Measurements from ENCODE around the gene MED28.

MED28 gene

GRCh38 chr4:17587094-17587822 is 27.2 kb upstream of the MED28 start:
- in situ Hi-C loops (cut with MboI; ENCODE audit: low sequenced_read_pairs): loop anchor here (25.0 kb wide), 1 partner anchor 225 kb away; the partner anchor contains the start of genes DCAF16 and NCAPG
- peaks cover 95% of the 10 kb centered on the region for H3K36me3 ChIP-seq (replicated peaks)
- H3K9me3 ChIP-seq: no peaks in the 10 kb centered on the region
- no peak for DNase-seq (ENCODE audit: low spot score in 2 of 2)
- H3K4me3 ChIP-seq: no peak overlapping the region
- no peaks in the 10 kb centered on the region for H3K4me1 ChIP-seq
- no peaks in the 10 kb centered on the region for H3K27me3 ChIP-seq (ENCODE audit: low read depth)

DNA sequence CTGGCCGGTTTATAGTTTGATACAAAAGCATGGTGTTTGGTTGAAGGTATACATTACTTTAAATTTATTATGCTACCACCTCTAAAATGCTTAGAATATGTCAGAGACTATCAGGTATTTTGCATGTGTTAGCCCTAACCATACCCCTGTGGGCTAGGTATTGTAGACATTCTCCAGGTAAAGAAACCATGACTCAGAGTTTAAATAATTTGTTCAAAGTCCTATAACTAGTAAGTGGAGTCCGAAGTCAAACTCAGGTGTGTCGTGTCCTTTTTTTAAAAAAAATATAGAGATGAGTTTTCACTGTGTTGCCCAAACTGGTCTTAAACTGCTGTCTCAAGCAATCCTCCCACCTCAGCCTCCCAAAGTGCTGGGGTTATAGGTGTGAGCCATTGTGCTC is 25.1 kb upstream of the MED28 start:
- Histone ChIP-seq H3K27me3 (ENCODE audit: low read depth) (no peaks in the 10 kb centered on the region), H3K4me1 (no peaks in the 10 kb centered on the region), H3K4me3 (no peak overlapping the region), H3K9me3 (no peaks in the 10 kb centered on the region), H3K36me3 (replicated peaks) (peaks cover 91% of the 10 kb centered on the region)
- DNase-seq (ENCODE audit: low spot score in 2 of 2): no peak
- in situ Hi-C loops (cut with MboI; ENCODE audit: low sequenced_read_pairs): loop anchor here (25.0 kb wide), 1 partner anchor 223 kb away; the partner anchor contains the start of genes DCAF16 and NCAPG

DNA sequence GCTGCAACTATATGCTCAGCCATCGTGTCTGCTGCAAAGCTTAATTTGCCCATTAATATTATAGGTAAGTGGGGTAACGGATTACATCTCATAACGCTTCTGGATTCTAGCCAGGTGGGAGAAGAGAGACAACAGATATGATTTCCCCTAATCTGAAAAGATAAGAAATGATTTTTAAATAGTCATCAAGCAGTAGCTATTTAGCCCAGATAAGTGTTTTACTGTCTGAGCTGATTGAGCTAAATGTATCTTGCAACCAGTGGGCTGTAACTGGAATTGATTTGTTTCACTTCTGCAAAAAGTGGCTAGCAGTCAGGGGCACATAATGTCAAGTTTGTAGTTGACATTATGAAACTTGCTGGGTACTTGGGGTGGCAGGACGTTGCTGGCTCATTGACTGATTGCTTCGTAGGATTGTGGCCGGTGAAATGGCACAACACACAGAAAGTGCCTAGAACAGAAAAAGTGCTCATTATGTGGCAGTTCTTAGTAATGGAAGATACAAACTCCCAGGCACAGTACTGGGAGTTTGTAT is 18.9 kb upstream of the MED28 start:
- Histone ChIP-seq H3K36me3 (replicated peaks) (peaks cover 92% of the 10 kb centered on the region), H3K4me3 (no peak overlapping the region), H3K4me1 (no peaks in the 10 kb centered on the region), H3K9me3 (no peaks in the 10 kb centered on the region), H3K27me3 (ENCODE audit: low read depth) (no peaks in the 10 kb centered on the region)
- no peak for DNase-seq (ENCODE audit: low spot score in 2 of 2)
- in situ Hi-C loops (cut with MboI; ENCODE audit: low sequenced_read_pairs): loop anchor here (25.0 kb wide), 1 partner anchor 217 kb away; the partner anchor contains the start of genes DCAF16 and NCAPG

DNA sequence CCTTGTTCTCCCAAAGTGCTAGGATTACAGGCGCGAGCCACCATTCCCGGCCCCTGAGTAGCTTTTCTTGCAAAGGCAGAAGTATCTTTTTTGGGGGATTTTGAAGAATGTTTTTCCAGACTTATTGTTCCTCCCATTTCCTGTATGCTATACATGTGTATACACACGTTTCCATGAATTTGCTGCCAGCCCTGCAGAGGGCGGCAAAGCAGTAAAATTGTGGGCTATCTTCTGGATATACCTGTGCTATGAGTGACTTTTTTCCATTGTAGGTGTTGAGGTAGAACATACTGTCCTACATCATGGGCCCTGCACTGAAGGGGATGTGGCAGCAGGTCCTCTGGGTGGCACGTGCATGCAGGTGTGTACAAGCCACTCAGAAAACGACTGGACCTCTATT is 16.9 kb upstream of the MED28 start:
- Histone ChIP-seq H3K36me3 (replicated peaks) (peaks cover 91% of the 10 kb centered on the region), H3K9me3 (no peaks in the 10 kb centered on the region), H3K4me1 (no peaks in the 10 kb centered on the region), H3K4me3 (no peak overlapping the region), H3K27me3 (ENCODE audit: low read depth) (no peaks in the 10 kb centered on the region)
- in situ Hi-C loops (cut with MboI; ENCODE audit: low sequenced_read_pairs): loop anchor here (25.0 kb wide), 1 partner anchor 215 kb away; the partner anchor contains the start of genes DCAF16 and NCAPG
- DNase-seq (ENCODE audit: low spot score in 2 of 2): peak in 1 of 2 experiments; percentile 29

- H3K4me3 ChIP-seq: no peak overlapping the region
- DNase-seq (ENCODE audit: low spot score in 2 of 2): no peak
- H3K27me3 ChIP-seq (ENCODE audit: low read depth): no peaks in the 10 kb centered on the region
- in situ Hi-C loops (cut with MboI; ENCODE audit: low sequenced_read_pairs): loop anchor here (25.0 kb wide), 1 partner anchor 212 kb away; the partner anchor contains the start of genes DCAF16 and NCAPG
- H3K36me3 ChIP-seq (replicated peaks): peaks cover 79% of the 10 kb centered on the region
- H3K4me1 ChIP-seq: no peaks in the 10 kb centered on the region
- H3K9me3 ChIP-seq: no peaks in the 10 kb centered on the region
Observed at GRCh38 chr4:17599826-17600225, 14.6 kb upstream of the MED28 start.

DNA sequence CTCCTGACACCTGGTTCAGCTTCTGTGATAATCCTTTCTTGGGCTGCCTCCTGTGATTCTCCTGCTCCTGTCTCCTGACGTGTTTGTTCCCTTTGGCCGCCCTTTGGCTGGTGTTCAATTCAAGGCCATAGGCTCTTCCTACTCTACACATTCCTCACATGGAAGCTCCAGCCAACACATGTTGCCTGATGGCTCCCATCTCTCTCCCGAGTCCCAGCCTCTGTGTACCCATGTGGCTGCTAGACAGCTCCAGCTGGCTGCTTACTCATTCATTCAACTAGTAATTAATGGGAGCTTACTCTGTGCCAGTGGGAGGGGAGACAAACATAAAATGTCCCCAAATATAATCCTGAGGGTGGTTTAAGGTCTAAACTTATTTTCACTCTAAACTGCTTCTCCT is 9.2 kb upstream of the MED28 start:
- Histone ChIP-seq H3K27me3 (ENCODE audit: low read depth) (no peaks in the 10 kb centered on the region), H3K4me3 (no peak overlapping the region), H3K36me3 (replicated peaks) (peaks cover 61% of the 10 kb centered on the region), H3K9me3 (no peaks in the 10 kb centered on the region), H3K4me1 (no peaks in the 10 kb centered on the region)
- in situ Hi-C loops (cut with MboI; ENCODE audit: low sequenced_read_pairs): no loop called here
- DNase-seq (ENCODE audit: low spot score in 2 of 2): no peak

DNA sequence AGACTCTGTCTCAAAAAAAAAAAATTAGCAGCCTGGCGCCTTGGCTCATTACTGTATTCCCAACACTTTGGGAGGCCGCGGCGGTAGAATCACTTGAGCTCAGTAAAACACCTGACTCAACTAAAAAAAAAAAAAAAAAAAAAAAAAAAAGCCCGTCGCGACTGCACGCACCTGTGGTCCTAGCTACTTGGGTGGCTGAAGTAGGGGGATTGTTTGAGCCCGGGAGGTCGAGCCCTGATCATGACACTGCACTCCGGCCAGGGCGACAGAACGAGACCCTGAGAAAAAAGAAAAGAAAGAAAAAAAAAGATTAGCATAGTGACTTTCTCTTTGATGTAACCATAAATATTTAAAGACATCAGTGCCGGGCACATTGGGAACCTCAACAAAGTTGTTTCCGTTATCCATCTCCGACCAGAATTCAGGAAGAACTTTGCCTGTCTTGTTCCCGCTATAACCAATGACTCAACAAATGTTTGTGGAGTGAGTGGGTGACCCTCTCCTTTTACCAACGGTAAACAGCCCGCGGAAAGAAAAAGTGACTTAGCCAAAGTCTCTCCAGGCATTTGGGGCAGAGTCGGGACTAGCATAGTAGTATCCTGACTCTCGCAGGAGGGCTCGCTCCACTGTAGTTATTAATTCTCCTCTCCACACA is 553 bp upstream of the MED28 start:
- Histone ChIP-seq H3K9me3 (no peaks in the 10 kb centered on the region), H3K4me1 (peaks cover 10% of the 10 kb centered on the region), H3K27me3 (ENCODE audit: low read depth) (no peaks in the 10 kb centered on the region), H3K36me3 (replicated peaks) (peaks cover 20% of the 10 kb centered on the region), H3K4me3 (peak overlapping the region; percentile 99)
- no peak for DNase-seq (ENCODE audit: low spot score in 2 of 2)
- in situ Hi-C loops (cut with MboI; ENCODE audit: low sequenced_read_pairs): no loop called here

GRCh38 chr4:17616283-17616682 is 1.8 kb downstream of the MED28 start:
- no peak for DNase-seq (ENCODE audit: low spot score in 2 of 2)
- Histone ChIP-seq H3K36me3 (replicated peaks) (peaks cover 40% of the 10 kb centered on the region), H3K9me3 (no peaks in the 10 kb centered on the region), H3K4me1 (peaks cover 10% of the 10 kb centered on the region), H3K4me3 (no peak overlapping the region; the same call in 1 of the 2 replicates), H3K27me3 (ENCODE audit: low read depth) (no peaks in the 10 kb centered on the region)
- in situ Hi-C loops (cut with MboI; ENCODE audit: low sequenced_read_pairs): no loop called here

DNA sequence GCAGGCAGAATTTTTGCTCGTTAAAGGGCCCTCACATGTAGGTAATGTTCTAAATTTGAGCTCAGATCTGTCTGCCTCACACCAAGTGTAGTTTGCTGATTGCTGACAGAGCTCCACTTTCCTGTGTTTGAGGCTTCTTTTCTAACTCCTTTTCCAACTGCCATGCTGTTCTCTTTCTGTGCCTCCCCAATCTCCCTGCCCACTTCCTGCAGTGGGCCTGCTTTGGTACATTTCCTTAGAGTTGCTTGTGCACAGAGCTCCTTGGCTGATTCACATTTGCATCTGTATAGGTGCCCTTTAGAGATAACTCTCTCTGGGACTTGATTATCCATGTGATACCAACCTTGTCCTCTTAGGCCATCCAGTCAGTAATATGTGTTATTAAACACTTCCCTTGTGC is 4.5 kb downstream of the MED28 start:
- no peak overlapping the region for H3K4me3 ChIP-seq
- peaks cover 10% of the 10 kb centered on the region for H3K4me1 ChIP-seq
- no peaks in the 10 kb centered on the region for H3K27me3 ChIP-seq (ENCODE audit: low read depth)
- in situ Hi-C loops (cut with MboI; ENCODE audit: low sequenced_read_pairs): no loop called here
- H3K9me3 ChIP-seq: no peaks in the 10 kb centered on the region
- DNase-seq (ENCODE audit: low spot score in 2 of 2): no peak
- H3K36me3 ChIP-seq (replicated peaks): peaks cover 63% of the 10 kb centered on the region

DNA sequence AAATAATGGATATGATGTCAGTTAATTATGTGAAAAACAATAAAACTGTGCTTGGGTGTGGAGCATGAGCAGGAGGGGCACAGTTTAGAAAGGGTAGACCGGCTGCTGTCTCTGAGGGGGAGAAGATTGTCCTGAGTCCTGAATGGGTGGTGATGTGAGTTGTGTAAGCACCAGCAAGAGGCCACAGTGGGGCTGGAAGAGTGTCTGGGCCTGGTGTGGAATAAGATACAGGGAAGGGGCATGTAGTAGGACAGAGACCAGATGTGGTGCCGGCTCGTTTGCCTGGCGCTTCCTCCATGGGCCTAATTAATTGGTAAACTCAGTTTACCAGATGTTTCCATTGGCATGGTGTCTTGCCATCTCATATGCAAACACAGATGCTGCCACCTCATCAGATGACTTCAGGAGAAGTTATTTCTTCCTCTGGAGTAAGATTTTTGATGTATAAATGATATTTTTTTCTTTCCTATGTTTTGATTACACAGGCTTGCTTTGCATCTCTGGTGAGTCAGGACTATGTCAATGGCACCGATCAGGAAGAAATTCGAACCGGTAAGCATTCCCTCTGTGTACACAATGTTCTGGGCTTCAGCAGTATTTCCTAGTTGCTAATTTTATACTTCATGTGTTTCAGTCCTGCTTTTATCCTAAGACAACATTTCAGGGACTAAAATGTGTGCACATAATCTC is 5.1 kb downstream of the MED28 start:
- Histone ChIP-seq H3K4me1 (peaks cover 10% of the 10 kb centered on the region), H3K9me3 (no peaks in the 10 kb centered on the region), H3K36me3 (replicated peaks) (peaks cover 69% of the 10 kb centered on the region), H3K4me3 (no peak overlapping the region), H3K27me3 (ENCODE audit: low read depth) (no peaks in the 10 kb centered on the region)
- in situ Hi-C loops (cut with MboI; ENCODE audit: low sequenced_read_pairs): no loop called here
- DNase-seq (ENCODE audit: low spot score in 2 of 2): no peak

DNA sequence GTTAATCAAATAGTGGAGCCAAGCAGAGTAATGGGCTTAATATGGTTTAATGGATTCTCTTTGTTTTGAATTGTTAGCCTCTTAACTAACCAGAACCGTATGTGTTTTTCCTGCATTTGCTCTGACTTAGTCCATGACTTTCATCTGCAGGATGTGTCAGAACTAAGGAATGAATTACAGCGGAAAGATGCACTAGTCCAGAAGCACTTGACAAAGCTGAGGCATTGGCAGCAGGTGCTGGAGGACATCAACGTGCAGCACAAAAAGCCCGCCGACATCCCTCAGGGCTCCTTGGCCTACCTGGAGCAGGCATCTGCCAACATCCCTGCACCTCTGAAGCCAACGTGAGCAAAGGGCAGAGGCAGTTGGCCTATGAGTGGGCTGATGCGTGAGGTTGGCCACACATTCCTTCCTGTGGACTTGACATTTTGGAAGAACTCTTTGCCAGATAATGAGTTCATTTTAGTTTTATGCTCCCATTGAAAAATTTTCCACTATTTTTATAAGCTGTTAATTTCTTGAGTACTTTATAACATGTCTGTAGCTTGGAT is 9.1 kb downstream of the MED28 start:
- DNase-seq (ENCODE audit: low spot score in 2 of 2): no peak
- Histone ChIP-seq H3K9me3 (no peaks in the 10 kb centered on the region), H3K4me1 (no peaks in the 10 kb centered on the region), H3K4me3 (no peak overlapping the region), H3K36me3 (replicated peaks) (peaks cover 89% of the 10 kb centered on the region), H3K27me3 (ENCODE audit: low read depth) (no peaks in the 10 kb centered on the region)
- in situ Hi-C loops (cut with MboI; ENCODE audit: low sequenced_read_pairs): no loop called here

DNA sequence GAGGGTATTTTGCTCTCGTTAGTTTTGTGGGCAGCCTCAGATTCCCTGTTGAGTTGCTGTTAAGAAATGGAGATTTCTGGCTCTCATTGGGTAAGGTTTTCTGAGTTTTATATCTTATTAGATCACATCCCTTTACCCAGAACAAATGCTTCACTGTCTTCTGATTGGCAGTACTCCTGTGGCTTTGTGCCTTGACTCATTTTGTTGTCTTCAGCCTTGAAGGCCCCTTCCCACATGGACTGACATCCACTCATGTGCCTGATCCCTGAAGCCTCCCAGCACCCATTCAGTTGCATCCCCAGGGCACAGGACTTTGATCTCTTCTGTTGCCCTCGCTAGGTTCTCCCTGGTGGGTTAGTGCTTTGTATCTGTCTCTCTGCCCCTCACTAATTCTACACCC is 10.4 kb downstream of the MED28 start:
- in situ Hi-C loops (cut with MboI; ENCODE audit: low sequenced_read_pairs): no loop called here
- H3K4me1 ChIP-seq: no peaks in the 10 kb centered on the region
- H3K9me3 ChIP-seq: no peaks in the 10 kb centered on the region
- no peaks in the 10 kb centered on the region for H3K27me3 ChIP-seq (ENCODE audit: low read depth)
- no peak overlapping the region for H3K4me3 ChIP-seq
- no peak for DNase-seq (ENCODE audit: low spot score in 2 of 2)
- H3K36me3 ChIP-seq (replicated peaks): peaks cover 88% of the 10 kb centered on the region

DNA sequence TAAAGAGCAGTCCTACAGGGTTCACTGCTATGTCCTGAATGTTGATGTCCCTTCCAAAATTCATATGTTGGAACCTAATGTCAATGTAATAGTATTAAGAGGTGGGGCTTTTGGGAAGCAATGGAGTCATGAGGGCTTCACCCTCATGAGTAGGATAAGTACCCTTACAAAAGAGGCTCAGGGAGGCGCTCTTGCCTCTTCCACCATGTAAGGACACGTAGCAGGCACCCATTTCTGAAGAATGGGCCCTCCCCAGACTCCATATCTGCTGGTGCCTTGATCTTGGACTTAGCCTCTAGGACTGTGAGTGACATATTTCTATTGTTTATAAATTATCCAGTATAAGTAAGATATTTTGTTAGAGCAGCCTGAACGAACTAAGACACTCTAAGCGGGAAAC is 15.8 kb downstream of the MED28 start:
- H3K36me3 ChIP-seq (replicated peaks): peaks cover 82% of the 10 kb centered on the region
- no peaks in the 10 kb centered on the region for H3K27me3 ChIP-seq (ENCODE audit: low read depth)
- in situ Hi-C loops (cut with MboI; ENCODE audit: low sequenced_read_pairs): no loop called here
- peaks cover 20% of the 10 kb centered on the region for H3K4me1 ChIP-seq
- H3K4me3 ChIP-seq: no peak overlapping the region
- no peak for DNase-seq (ENCODE audit: low spot score in 2 of 2)
- no peaks in the 10 kb centered on the region for H3K9me3 ChIP-seq

All from HAP-1 (cell line).